Natural killer cell (primary cell): Measurements from ENCODE around the gene NPDC1. TPM values are rescaled to one million over a fixed set of nuclear protein-coding genes. Genes with fewer than 3 reads are reported as not detected.

Experiments used
- ATAC-seq, 3 donors: fragments of 150-1000 bp in 2 of 3; fragments of 200-7000 bp in 1 of 3; cut with Tn5 transposase; 1 replicate in 1 of 3; 2 replicates in 2 of 3; pipeline ENCODE4 v1.10.0; 2021; ENCODE audit warnings: mild to moderate bottlenecking in 2 of 3, moderate library complexity in 2 of 3
- DNase-seq, 2 donors: peaks; one replicate each; pipeline versions ENCODE4 v3.0.0 to v3.0.0-alpha.2; 2013 to 2021; ENCODE audit warnings: mixed read lengths in 1 of 2
- H3K27ac ChIP-seq: one replicate; pipeline ENCODE4 v1.5.1; 2013; ENCODE audit warnings: mild to moderate bottlenecking, low read length
- H3K27me3 ChIP-seq: one replicate; pipeline ENCODE4 v1.6.1; 2013; ENCODE audit warnings: low read length; ENCODE audit not compliant: control insufficient read depth, insufficient read depth
- H3K36me3 ChIP-seq: one replicate; pipeline ENCODE4 v1.6.1; 2013; ENCODE audit warnings: low read length; ENCODE audit not compliant: control insufficient read depth, insufficient read depth
- H3K4me1 ChIP-seq: one replicate; pipeline ENCODE4 v1.6.1; 2013; ENCODE audit warnings: low read length; ENCODE audit not compliant: control insufficient read depth, insufficient read depth
- H3K4me3 ChIP-seq: one replicate; pipeline ENCODE4 v1.5.1; 2013; ENCODE audit warnings: low read length
- H3K9me3 ChIP-seq: one replicate; pipeline ENCODE4 v1.6.1; 2013; ENCODE audit warnings: low read length; ENCODE audit not compliant: control insufficient read depth, insufficient read depth
- H3K27ac Mint-ChIP-seq, 2 donors: one replicate each; pipeline ENCODE4 v1.8.0; 2022; ENCODE audit warnings: mild to moderate bottlenecking in 2 of 2, mixed read lengths in 2 of 2, moderate library complexity in 1 of 2
- H3K27me3 Mint-ChIP-seq, 2 donors: one replicate each; pipeline ENCODE4 v1.8.0; 2022; ENCODE audit warnings: low read depth in 2 of 2, mixed read lengths in 2 of 2
- H3K36me3 Mint-ChIP-seq: one replicate; pipeline ENCODE4 v1.8.0; 2022; ENCODE audit warnings: mixed read lengths
- H3K4me1 Mint-ChIP-seq, 2 donors: one replicate each; pipeline ENCODE4 v1.8.0; 2022; ENCODE audit warnings: mixed read lengths in 2 of 2
- H3K4me3 Mint-ChIP-seq: one replicate; pipeline ENCODE4 v1.8.0; 2022; ENCODE audit warnings: mild to moderate bottlenecking, moderate library complexity, mixed read lengths
- H3K9me3 Mint-ChIP-seq, 2 donors: one replicate each; pipeline ENCODE4 v1.8.0; 2022; ENCODE audit warnings: mixed read lengths in 2 of 2
- WGBS: methylation state at CpG from one replicate; pipeline ENCODE4 v1.1.7; 2013; ENCODE audit warnings: missing lambda C conversion rate; ENCODE audit not compliant: insufficient coverage; 5-methylcytosine and 5-hydroxymethylcytosine counted together
- intact Hi-C: fragments of 100-400 bp; cut with micrococcal nuclease; formaldehyde crosslinking; loops from one replicate; pipeline ENCODE4 v1.14.2; 2022
- total RNA-seq, 4 donors: library from RNA; stranded (reverse); fragments of 120-200 nt in 1 of 4; gene quantifications; one replicate each; pipeline versions ENCODE4 v1.2.3 to v1.2.4, GENCODE V29; 2013 to 2022
- TF ChIP-seq, protein P1 (sequence below): fragments of 200-600 bp; IDR thresholded peaks from one replicate; pipeline ENCODE4 v1.8.0; 2022; ENCODE audit warnings: antibody characterized with exemption

NPDC1 gene
- total RNA-seq, 3 donors from 2014 or later (not counting 1 experiment from before 2014, with no cell fraction given) = 0.87 to 5.6 (median 3.4) TPM

DNA sequence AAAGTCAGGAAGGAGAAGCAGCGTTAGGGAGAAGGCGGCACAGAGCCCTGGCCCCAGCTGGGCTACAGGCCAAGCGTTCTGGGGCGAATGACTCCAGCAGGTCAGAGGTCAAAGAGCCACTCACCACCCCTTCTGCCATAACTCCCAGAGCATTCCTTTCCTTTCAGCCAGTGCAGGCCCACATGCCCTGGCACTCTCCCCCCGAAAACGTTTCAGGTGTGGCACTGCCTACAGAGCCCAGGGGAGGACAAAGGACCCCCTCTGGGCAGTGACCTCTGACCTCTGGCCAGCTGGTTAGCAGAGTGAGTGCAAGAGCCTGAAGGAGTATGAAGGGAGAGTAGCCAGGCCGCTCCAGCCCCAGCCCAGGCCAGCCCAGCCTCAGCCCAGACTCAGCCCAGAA lies 22.8 kb downstream of the NPDC1 start:
- Histone ChIP-seq H3K36me3 (peaks cover 24% of the 10 kb centered on the region), H3K27me3 (no peaks in the 10 kb centered on the region), H3K4me1 (peaks cover 40% of the 10 kb centered on the region), H3K9me3 (no peaks in the 10 kb centered on the region), H3K27ac (no peak overlapping the region), H3K4me3 (no peak overlapping the region)
- DNase-seq (no peak), ATAC-seq (no peak)
- WGBS = 95% methylated on average over 7 of the region's 7 CpGs
- no peaks in the 10 kb centered on the region for H3K27me3 Mint-ChIP-seq
- TF ChIP-seq, protein P1, sequence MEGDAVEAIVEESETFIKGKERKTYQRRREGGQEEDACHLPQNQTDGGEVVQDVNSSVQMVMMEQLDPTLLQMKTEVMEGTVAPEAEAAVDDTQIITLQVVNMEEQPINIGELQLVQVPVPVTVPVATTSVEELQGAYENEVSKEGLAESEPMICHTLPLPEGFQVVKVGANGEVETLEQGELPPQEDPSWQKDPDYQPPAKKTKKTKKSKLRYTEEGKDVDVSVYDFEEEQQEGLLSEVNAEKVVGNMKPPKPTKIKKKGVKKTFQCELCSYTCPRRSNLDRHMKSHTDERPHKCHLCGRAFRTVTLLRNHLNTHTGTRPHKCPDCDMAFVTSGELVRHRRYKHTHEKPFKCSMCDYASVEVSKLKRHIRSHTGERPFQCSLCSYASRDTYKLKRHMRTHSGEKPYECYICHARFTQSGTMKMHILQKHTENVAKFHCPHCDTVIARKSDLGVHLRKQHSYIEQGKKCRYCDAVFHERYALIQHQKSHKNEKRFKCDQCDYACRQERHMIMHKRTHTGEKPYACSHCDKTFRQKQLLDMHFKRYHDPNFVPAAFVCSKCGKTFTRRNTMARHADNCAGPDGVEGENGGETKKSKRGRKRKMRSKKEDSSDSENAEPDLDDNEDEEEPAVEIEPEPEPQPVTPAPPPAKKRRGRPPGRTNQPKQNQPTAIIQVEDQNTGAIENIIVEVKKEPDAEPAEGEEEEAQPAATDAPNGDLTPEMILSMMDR = no peak
- H3K9me3 Mint-ChIP-seq = no peaks in the 10 kb centered on the region
- peaks cover 9 to 31% of the 10 kb centered on the region in 2 donors for H3K4me1 Mint-ChIP-seq
- no peak overlapping the region for H3K27ac Mint-ChIP-seq
- H3K36me3 Mint-ChIP-seq = no peaks in the 10 kb centered on the region
- H3K4me3 Mint-ChIP-seq = no peak overlapping the region
- intact Hi-C loops = no loop called here

DNA sequence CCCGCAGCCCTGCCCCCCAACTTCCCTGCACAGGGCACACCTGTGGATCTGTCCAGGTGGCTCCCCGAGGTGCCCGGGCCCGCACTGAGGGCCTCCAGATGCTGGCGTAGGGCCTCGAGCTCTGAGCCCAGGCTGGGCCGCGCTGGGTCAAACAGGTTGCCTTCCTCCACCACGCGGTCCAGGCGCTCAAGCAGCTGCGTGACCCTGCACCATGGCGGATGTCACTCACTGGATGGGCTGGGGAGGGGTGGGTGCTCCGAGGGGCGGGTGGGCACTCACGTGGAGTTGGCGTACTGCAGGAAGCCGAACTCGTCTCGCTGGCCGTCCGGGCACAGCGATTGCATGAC lies 23.3 kb downstream of the NPDC1 start:
- Histone ChIP-seq H3K27ac (no peak overlapping the region), H3K36me3 (peaks cover 30% of the 10 kb centered on the region), H3K4me3 (no peak overlapping the region), H3K27me3 (no peaks in the 10 kb centered on the region), H3K4me1 (peaks cover 40% of the 10 kb centered on the region), H3K9me3 (no peaks in the 10 kb centered on the region)
- H3K9me3 Mint-ChIP-seq = no peaks in the 10 kb centered on the region
- intact Hi-C loops = no loop called here
- no peak overlapping the region for H3K27ac Mint-ChIP-seq
- TF ChIP-seq, protein P1 = no peak
- no peaks in the 10 kb centered on the region for H3K36me3 Mint-ChIP-seq
- H3K4me3 Mint-ChIP-seq = no peak overlapping the region
- DNase-seq (no peak), ATAC-seq (no peak)
- H3K27me3 Mint-ChIP-seq = no peaks in the 10 kb centered on the region
- peaks cover 9 to 31% of the 10 kb centered on the region in 2 donors for H3K4me1 Mint-ChIP-seq
- WGBS = 92% methylated on average over 23 of the region's 23 CpGs

DNA sequence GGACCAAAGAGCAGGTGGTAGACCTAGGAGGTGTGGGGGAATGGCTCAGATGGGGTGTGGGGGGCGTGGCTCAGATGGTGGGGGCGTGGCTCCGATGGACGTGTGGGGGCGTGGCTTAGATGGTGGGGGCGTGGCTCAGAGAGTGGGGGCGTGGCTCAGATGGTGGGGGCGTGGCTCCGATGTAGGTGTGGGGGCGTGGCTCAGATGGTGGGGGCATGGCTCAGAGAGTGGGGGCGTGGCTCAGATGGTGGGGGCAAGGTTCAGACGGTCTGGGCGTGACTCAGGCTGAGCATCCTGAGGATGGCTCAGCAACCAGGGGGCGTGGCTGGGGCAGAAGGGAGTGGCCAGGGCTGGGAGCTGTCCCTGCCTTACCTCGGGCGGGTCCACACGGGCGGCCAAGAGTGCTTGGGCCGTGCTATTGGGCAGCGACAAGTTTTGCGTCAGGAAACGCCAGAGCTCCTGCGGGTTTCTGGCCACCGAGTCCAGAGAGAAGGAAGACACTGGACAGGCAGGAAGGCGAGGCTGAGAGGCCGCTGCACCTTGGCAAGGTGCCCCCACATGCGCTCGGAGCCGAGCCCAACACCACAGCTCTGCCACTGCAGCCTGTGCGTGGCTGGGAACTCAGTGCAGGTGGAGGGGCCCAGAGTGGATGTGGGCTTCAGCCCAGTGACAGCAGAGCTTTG lies 23.9 kb downstream of the NPDC1 start:
- Histone ChIP-seq H3K4me1 (peaks cover 35% of the 10 kb centered on the region), H3K4me3 (no peak overlapping the region), H3K9me3 (no peaks in the 10 kb centered on the region), H3K36me3 (peaks cover 35% of the 10 kb centered on the region), H3K27ac (no peak overlapping the region), H3K27me3 (no peaks in the 10 kb centered on the region)
- peak; percentile 49 to 85 for DNase-seq
- TF ChIP-seq, protein P1 = no peak
- no peaks in the 10 kb centered on the region for H3K9me3 Mint-ChIP-seq
- H3K27ac Mint-ChIP-seq = peak overlapping the region in 1 of 2 donors; percentile 72
- WGBS = 72% methylated on average over 30 of the region's 30 CpGs
- no peak overlapping the region for H3K4me3 Mint-ChIP-seq
- intact Hi-C loops = no loop called here
- no peaks in the 10 kb centered on the region for H3K36me3 Mint-ChIP-seq
- H3K4me1 Mint-ChIP-seq = peaks cover 6 to 28% of the 10 kb centered on the region in 2 donors
- peak; percentile 86 to 92 (median 91) for ATAC-seq
- no peaks in the 10 kb centered on the region for H3K27me3 Mint-ChIP-seq

GRCh38 chr9:137021568-137021978 lies 24.4 kb downstream of the NPDC1 start:
- Mint-ChIP-seq H3K4me1 (peaks cover under 1 to 22% of the 10 kb centered on the region in 2 donors), H3K27ac (peak overlapping the region in 1 of 2 donors; percentile 72), H3K36me3 (no peaks in the 10 kb centered on the region), H3K4me3 (no peak overlapping the region), H3K27me3 (no peaks in the 10 kb centered on the region), H3K9me3 (no peaks in the 10 kb centered on the region)
- Histone ChIP-seq H3K27ac (no peak overlapping the region), H3K27me3 (no peaks in the 10 kb centered on the region), H3K4me1 (peaks cover 29% of the 10 kb centered on the region), H3K36me3 (peaks cover 40% of the 10 kb centered on the region), H3K9me3 (no peaks in the 10 kb centered on the region), H3K4me3 (no peak overlapping the region)
- TF ChIP-seq, protein P1 = no peak
- intact Hi-C loops = no loop called here
- ATAC-seq (no peak), DNase-seq (no peak)
- WGBS = 95% methylated on average over 6 of the region's 6 CpGs
